Mesothelial cell of epicardium (in vitro differentiated cells): ENCODE data around the gene EPHA4. TPM values are rescaled to one million over a fixed set of nuclear protein-coding genes. Genes with fewer than 3 reads are reported as not detected.

Source experiments
- DNase-seq, 2 experiments: peaks; one replicate each; pipeline ENCODE4 v3.0.0; 2021; ENCODE audit warnings: low spot score in 2 of 2; ENCODE audit not compliant: unreplicated experiment in 2 of 2
- H3K27ac Mint-ChIP-seq: 2 replicates; pipeline ENCODE4 v1.8.0; 2021; ENCODE audit warnings: mixed read lengths
- H3K27me3 Mint-ChIP-seq: 2 replicates; pipeline ENCODE4 v1.8.0; 2021; ENCODE audit warnings: low read depth, mixed read lengths
- H3K36me3 Mint-ChIP-seq: 2 replicates; pipeline ENCODE4 v1.8.0; 2021; ENCODE audit warnings: mixed read lengths
- H3K4me1 Mint-ChIP-seq: 2 replicates; pipeline ENCODE4 v1.8.0; 2021; ENCODE audit warnings: mixed read lengths
- H3K4me3 Mint-ChIP-seq: 2 replicates; pipeline ENCODE4 v1.8.0; 2021; ENCODE audit warnings: mild to moderate bottlenecking, moderate library complexity, mixed read lengths
- H3K9me3 Mint-ChIP-seq: 2 replicates; pipeline ENCODE4 v1.8.0; 2021; ENCODE audit warnings: mixed read lengths
- total RNA-seq: library from RNA; stranded (reverse); gene quantifications from 3 replicates; pipeline ENCODE4 v1.2.1, GENCODE V29; 2021
- TF ChIP-seq, protein P1 (sequence below): fragments of 200-600 bp; sonication (generic); IDR thresholded peaks from one replicate; pipeline ENCODE4 v1.5.0; 2021; ENCODE audit warnings: antibody characterized with exemption; ENCODE audit not compliant: unreplicated experiment

Gene EPHA4
- total RNA-seq, 1 donor from 2014 or later = 20.5 TPM

DNA sequence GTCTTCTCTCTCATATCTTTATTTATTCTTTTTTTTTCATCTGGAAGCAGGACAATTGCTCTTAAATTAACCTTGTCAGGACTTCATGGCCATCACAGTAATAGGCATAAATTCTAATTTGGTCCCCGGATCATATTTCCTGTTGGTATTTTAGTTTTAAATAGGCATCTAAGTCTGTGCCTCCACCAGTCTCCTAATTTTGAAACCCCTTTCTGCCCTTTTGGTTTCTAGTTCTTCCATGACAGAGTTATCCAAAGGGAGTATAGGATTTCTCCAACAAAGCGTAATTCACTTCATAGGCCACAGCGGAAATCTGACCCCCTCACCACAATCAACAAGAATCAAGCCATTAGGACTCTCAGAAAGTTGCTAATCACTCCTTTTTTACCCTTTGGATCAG, 3.8 kb downstream of the EPHA4 start:
- TF ChIP-seq, protein P1, sequence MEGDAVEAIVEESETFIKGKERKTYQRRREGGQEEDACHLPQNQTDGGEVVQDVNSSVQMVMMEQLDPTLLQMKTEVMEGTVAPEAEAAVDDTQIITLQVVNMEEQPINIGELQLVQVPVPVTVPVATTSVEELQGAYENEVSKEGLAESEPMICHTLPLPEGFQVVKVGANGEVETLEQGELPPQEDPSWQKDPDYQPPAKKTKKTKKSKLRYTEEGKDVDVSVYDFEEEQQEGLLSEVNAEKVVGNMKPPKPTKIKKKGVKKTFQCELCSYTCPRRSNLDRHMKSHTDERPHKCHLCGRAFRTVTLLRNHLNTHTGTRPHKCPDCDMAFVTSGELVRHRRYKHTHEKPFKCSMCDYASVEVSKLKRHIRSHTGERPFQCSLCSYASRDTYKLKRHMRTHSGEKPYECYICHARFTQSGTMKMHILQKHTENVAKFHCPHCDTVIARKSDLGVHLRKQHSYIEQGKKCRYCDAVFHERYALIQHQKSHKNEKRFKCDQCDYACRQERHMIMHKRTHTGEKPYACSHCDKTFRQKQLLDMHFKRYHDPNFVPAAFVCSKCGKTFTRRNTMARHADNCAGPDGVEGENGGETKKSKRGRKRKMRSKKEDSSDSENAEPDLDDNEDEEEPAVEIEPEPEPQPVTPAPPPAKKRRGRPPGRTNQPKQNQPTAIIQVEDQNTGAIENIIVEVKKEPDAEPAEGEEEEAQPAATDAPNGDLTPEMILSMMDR = no peak
- Mint-ChIP-seq H3K27ac (no peak overlapping the region), H3K4me3 (no peak overlapping the region), H3K27me3 (peaks cover 49% of the 10 kb centered on the region), H3K4me1 (peaks cover 36% of the 10 kb centered on the region), H3K9me3 (no peaks in the 10 kb centered on the region), H3K36me3 (peaks cover 3% of the 10 kb centered on the region)
- no peak for DNase-seq

DNA sequence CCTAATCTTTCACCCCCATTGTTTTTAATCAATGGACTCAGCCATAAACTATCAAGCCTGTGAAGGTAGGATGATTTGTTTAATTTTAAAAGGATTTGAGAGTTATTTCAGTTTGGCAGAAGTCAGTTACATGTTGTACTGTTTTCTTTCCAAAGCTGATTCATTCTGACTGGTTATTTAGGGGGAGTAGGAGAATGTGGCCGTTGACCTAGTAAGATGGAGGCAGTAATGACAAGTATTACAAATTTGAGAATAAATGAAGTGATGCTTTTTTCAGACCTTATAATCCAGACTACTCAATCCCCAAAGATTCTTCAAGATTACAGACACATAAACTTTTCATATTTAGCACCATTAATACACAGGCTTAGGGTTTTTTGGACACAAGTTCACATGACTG, 4.3 kb downstream of the EPHA4 start:
- H3K4me3 Mint-ChIP-seq = no peak overlapping the region
- DNase-seq = no peak
- H3K36me3 Mint-ChIP-seq = peaks cover 6% of the 10 kb centered on the region
- no peak overlapping the region for H3K27ac Mint-ChIP-seq
- H3K4me1 Mint-ChIP-seq = peaks cover 36% of the 10 kb centered on the region
- TF ChIP-seq, protein P1 = no peak
- H3K9me3 Mint-ChIP-seq = no peaks in the 10 kb centered on the region
- H3K27me3 Mint-ChIP-seq = peaks cover 53% of the 10 kb centered on the region

- DNase-seq = no peak
- Mint-ChIP-seq H3K9me3 (no peaks in the 10 kb centered on the region), H3K27me3 (peaks cover 53% of the 10 kb centered on the region), H3K27ac (no peak overlapping the region), H3K4me3 (no peak overlapping the region), H3K36me3 (peaks cover 6% of the 10 kb centered on the region), H3K4me1 (peaks cover 36% of the 10 kb centered on the region)
- TF ChIP-seq, protein P1 = no peak
Measured at GRCh38 chr2:221567231-221567760, 4.8 kb downstream of the EPHA4 start.

GRCh38 chr2:221563270-221563985, 8.7 kb downstream of the EPHA4 start:
- H3K9me3 Mint-ChIP-seq = no peaks in the 10 kb centered on the region
- no peak for DNase-seq
- H3K27ac Mint-ChIP-seq = no peak overlapping the region
- peaks cover 8% of the 10 kb centered on the region for H3K36me3 Mint-ChIP-seq
- H3K27me3 Mint-ChIP-seq = peaks cover 31% of the 10 kb centered on the region
- no peak overlapping the region for H3K4me3 Mint-ChIP-seq
- H3K4me1 Mint-ChIP-seq = peaks cover 9% of the 10 kb centered on the region
- TF ChIP-seq, protein P1 = no peak

DNA sequence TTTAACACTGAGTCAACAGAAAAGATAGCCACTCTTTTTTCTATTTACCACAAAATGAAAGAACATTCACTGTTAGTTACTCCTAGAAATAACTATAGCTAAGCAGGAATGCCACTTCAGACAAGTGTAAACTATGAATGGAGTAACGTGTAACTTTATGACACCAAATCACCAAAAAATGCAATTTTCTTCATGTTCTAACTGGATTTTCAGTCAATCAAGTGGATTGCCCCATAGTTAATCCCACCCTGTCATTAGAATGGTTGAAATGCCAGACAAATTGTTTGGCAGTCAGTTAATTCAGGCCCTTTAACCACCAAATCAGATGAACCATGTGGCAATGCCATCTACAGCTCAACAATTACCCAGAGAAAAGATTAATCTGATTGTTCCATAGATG, 9.9 kb downstream of the EPHA4 start:
- TF ChIP-seq, protein P1 = no peak
- Mint-ChIP-seq H3K27me3 (peaks cover 22% of the 10 kb centered on the region), H3K4me1 (peaks cover 4% of the 10 kb centered on the region)

More for the DNA sequence above, 9.9 kb downstream of the EPHA4 start:
- no peak overlapping the region for H3K27ac Mint-ChIP-seq
- no peak for DNase-seq
- no peak overlapping the region for H3K4me3 Mint-ChIP-seq
- peaks cover 8% of the 10 kb centered on the region for H3K36me3 Mint-ChIP-seq
- no peaks in the 10 kb centered on the region for H3K9me3 Mint-ChIP-seq
